Activated CD4-positive, alpha-beta T cell treated with anti-CD3 and anti-CD28 coated beads, Interleukin-10, Interleukin-2, amounts not matched to agents 100 ng/mL and 50 ng/mL, durations not matched to agents 16 hours and 8 hours (primary cell): Measurements from ENCODE around the gene MYLK3.
"Not testable (repeated sequence)": the region's sequence is repeated elsewhere in the genome, so short reads cannot be mapped to it uniquely, and the experiment has no call there.

Source experiments
- DNase-seq: peaks from one replicate; pipeline ENCODE4 v3.0.0-alpha.2; 2020

MYLK3 gene

DNA sequence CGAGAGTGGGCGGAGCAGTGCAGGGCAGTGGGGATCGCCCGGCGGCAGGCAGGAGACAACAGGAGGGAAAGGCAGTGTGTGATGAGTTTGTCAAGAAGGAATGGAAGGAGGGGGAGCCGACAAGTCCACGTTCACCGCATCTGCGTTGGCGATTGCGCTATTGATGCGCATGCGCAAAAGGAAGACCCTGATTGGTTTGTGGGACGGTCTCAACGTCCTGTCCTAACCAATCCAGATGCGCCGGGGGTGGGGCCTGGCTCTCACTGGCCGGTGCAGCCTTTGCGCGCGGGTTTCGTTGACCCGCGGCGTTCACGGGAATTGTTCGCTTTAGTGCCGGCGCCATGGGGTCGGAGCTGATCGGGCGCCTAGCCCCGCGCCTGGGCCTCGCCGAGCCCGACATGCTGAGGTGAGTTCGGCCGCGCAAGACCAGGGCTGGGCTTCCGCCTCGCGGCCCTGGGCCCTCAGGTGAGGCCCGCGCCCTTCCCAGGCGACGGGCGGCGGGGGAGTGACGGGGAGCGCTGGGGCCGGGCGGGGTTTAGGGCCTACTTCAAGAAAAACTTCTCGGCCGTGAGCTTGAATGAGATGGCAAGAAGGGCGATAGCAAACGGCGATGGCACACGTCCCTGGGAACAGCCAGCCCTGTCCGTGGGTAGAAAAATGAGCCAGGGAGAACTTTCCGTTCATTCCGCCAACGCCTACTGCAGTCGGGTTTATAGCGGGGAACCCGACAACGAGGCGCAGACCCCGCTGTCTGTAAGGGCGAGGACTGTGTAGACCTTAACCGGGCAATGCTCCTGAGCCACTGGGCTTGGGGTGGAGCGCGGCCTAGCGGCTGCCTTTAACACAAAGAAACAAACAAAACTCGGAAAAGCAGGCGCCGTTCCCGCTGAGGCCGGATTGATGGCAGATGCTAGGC, 58.5 kb downstream of the MYLK3 start, which contains the start of gene ORC6:
ORC6 (plus strand) TSS at position 295 of the 916 bp plus-strand sequence; CDS start at position 342, 47 bp downstream.
- peak; percentile 98 for DNase-seq

DNA sequence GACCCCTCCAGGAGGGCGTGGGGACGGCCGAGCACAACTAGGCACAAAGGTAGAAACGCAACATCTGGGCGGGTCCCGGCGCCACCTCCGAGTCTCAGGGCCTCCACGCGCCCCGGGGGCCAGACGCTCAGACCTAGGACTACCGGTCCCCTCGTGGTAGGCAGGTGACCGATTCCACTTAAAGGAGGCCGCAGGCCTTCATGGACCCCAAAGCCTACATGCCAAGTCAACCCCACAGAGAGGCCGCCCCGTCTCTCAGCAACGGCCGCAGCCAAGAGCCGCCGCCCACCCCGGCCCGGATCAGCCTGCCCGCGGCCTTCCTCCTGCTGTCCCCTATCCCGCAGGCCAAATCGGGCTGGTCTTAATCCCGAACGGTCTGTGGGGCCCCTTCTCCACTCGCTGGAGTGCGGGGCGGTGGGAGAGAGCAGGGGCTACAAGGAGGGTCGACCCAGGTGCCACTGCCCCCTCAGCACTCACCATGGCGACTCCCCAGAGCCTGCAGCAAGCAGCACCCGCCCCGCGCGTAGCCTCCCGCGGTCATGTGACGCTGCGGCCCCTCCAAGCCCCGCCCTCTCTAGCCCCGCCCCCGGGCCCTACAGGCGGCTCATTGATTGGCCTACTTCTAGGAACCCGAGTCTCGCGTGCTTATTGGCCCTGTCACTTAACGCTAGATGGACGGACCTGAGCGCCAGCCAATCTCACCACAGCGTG, 59.3 kb downstream of the MYLK3 start, which contains the start of gene VPS35:
VPS35 (minus strand) TSS at position 525 of the 711 bp plus-strand sequence; CDS start at position 480, 45 bp downstream.
- peak; percentile 100 for DNase-seq

DNA sequence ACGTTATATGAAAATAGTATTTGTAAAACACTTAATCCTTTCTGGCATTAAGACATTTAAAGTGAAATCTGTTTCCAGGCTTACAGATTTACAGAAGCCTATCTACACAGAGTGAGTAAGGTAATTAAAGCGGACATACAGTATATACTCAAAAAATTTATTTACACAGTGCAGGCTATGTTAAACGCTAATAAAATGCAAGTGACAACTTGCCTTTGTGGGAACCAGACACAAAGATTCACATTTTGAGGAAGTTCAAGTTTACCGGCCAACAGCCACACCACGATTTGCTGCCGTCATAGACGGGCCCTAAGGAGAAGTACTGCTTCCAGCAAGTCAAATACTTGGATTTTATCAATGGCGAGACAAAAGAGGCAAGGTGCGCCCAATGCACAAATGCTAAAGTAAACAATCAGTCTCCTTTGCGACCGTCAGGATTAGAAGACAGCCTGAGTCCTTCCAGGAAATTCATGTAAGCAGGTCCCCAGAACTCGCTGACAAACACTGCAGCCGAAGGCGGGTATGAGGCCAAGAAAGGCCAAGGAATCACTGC, 60.0 kb downstream of the MYLK3 start:
- DNase-seq = no peak

DNA sequence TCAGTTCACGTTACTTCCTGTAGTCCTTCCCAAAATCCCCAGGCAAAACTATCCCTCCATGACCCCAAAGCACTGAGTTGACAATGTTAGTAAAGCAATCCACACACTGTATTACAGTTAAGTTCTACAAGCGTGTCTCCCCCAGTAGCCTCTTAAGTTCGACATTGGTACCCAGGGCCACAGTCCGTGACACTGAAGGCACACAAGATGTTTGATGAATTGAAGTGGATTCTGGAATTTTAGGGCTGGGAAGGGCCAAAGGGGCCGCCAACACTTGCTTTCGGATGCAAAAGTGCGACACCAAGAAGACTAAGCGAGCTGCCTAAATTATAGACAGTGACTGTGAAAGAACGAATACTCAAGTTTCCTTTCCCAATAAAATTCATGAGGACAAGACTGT, 60.7 kb downstream of the MYLK3 start:
- DNase-seq = no peak

DNA sequence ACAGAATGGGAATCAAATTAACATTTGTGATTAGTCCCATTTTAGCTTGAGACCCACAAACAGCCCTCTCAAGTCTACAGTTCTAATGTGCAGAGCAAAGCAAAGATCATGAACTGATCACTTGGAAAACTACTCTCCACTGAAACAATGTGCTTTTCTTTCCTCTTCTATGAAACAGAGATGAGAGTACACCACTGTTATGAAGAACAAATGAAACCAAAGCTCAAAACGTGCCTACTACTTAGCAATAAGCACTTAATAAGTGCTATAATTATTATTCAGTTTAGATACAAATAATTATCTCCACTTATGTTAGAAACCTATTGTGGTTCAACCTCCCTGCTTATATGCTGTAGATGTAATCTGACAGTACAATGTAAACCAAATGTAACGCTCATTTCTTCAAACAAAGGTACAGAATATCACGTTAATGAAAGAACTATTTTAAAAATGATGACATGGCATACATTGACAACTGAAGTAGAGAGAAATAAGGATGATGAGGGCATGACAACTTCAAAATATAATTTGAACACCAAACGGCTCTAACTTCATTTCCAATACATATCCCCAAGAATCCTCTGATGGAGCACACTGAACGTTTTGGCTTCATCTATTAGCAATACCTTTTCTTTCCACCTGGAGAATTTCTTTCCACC, 61.2 kb downstream of the MYLK3 start:
- DNase-seq = no peak

DNA sequence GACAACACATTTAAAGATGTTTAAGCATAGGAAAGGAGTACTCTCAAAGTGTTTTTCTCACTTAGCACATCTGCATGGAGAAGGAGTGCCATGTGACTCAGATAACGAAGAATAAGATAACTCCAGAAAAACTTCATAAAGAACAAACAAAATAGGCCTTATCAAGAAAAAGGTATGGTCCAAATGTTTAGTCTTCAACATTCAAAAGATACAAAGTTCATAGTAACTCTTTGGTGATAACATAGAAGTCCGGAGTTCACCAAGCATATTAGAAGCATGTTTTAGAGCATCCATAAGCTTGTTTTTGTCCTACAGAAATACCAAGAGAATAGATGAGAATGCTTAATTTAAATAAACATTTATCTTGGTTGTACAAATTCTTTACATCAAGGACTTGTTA, 66.3 kb downstream of the MYLK3 start:
- DNase-seq = not testable (repeated sequence)

DNA sequence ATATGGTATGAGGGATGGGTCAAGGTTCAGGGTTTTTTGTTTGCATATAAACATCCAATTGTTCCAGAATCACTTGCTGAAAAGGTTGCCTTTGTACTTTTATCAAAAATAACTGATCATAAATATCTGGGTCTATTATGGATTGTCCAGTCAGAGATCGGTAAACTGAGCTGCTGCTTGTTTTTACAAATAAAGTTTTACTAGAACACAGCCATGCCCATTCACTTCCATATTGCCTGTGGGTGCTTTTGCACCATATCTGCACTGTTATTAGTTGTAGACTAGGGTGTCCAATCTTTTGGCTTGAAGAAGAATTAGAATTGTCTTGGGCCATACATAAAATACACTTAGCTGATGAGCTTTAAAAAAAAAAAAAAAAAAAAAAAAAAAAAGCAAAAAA, 70.2 kb downstream of the MYLK3 start:
- not testable (repeated sequence) for DNase-seq

DNA sequence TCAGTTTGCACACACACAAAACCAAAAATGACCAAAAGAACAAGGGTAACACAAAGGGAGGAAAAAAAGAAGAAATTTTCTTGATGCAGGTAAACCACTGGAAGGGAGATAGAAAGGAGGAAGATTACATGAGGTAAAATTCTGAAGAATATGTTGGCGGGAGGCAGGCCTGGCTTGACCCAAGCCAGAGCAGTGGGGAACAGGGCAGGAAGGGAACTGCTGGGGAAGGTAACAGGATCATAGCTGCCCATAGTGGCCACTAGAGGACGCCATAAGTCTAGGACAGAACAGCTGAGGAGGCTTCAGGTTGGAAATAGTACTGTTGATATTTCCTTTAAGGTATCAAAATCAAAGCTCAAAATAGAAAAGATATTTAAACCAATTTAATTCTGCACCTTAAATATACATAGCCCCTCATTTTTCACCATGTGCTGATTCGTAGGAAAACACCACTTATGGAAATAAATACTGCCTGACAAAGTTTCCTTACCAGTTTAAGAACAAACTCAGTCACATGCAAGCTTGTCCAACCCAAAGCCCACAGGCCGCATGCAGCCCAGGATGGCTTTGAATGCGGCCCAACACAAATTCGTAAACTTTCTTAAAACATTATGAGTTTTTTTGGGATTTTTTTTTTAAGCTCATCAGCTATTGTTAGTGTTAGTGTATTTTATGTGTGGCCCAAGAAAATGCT, 74.7 kb downstream of the MYLK3 start:
- DNase-seq = peak; percentile 67

DNA sequence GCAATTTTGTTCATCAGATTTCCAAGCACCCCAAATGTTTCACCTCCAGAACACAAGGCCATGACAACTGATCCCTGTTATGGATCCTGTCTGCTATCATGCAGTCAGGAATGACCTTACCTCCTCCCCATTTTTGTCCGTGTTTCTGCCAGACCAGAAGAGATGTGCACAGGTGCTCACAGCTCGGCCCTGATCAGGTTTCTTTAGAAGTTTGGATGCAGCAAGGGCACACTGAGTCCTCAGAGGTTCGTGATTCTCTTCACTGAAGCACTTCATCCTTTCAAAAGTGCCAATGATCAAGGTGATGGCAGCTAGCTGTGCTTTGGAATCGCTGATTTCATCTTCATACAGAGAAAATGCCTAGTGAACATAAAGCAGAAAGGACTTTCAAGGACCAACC, 86.0 kb downstream of the MYLK3 start:
- DNase-seq = no peak

DNA sequence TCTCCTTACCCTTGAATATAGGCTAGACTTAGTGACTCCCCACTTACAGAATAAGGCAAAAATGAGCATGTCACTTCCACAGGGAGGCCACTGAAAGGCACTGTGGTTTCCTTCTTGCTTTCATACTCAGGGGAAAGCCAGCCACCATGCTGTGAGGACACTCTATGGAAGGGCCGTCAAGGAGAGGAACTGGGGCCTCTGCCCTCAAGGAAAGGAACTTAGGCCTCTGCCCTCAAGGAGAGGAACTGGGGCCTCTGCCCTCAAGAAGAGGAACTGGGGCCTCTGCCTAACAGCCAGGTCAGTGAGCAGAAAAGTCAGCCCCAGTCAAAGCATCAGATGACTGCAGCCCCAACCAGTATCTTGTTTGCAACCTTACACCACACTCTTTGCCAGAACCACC, 89.2 kb downstream of the MYLK3 start:
- DNase-seq = peak; percentile 62
